GDM1 (cell line): ENCODE data around the gene CACNA1D.

Experiments used
- DNase-seq: peaks from one replicate; lab custom pipeline; 2025; lab: John Stamatoyannopoulos, UW

The CACNA1D gene

DNA sequence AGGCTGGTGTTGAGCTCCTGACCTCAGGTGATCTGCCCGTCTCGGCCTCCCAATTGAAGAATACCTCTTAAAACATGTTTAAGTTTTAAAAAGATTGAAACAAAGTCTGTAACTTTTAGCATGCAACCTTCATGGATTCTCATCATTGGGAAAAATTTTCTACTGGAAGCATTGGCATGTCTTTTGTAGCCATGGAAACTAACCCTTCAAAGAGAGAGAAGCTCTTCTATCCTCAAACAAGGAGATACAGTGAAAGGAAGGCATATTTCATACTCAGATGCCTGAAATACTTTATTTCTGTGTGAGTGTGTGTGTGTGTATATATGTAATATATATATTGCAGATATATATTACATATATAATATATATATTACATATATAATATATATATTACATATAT is 196.9 kb downstream of the CACNA1D start:
- no peak for DNase-seq

DNA sequence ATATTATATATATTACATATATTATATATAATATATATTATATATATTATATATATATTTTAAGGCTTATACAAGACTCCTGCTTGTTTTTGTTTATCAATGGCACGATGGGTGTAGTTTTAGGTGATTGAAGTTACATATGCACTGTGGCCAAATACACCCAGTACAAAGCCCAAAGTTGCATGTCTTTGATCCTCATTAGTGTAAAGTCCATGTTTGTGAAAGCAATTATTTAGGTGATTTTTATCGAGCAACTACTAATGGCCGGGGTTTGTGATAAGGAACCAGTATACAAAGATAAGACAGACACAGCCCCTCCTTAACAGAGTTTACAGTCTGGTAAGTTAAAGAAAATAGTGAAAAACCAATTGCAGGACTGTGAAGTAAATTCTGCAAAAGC is 197.5 kb downstream of the CACNA1D start:
- DNase-seq, result no peak

DNA sequence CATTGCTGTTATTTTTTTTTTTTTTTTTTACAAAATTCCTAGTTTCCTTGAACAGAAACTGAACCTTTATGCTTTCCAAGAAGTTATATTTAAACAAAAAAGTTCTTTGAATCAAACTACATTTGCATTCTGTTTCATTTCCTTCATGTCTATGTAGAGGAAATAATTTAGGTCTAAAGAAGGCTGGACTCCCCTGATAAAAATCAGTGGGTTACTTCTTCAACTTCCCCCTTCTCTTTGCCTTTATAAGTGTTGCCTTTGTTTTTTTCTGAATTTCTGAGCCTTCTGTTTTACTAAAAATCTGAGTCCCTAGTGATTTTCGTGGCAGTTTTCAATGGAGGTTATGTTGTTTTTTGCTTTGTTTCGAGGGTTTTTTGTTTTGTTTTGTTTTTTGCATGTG is 199.0 kb downstream of the CACNA1D start:
- no peak for DNase-seq

DNA sequence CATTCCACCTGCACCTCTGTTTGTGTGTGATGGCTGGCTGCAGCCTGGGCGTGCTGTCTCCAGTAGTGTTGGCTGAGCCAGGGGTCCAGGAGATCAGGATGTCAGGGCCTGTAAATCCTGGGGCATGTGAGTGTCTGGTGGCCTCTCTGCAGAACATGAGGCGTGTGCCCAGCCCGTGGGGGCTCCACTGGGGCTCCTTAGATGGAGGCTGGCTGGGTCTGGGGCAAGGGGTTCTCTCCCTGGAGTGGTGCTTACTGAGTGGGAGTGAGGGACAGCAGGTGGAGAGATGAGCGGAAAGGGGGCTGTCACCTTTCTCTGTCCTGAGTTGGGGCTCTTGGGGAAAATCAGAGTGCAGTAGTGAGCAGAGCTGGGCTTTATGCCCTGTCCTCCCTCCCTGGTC is 199.6 kb downstream of the CACNA1D start:
- DNase-seq, result no peak

DNA sequence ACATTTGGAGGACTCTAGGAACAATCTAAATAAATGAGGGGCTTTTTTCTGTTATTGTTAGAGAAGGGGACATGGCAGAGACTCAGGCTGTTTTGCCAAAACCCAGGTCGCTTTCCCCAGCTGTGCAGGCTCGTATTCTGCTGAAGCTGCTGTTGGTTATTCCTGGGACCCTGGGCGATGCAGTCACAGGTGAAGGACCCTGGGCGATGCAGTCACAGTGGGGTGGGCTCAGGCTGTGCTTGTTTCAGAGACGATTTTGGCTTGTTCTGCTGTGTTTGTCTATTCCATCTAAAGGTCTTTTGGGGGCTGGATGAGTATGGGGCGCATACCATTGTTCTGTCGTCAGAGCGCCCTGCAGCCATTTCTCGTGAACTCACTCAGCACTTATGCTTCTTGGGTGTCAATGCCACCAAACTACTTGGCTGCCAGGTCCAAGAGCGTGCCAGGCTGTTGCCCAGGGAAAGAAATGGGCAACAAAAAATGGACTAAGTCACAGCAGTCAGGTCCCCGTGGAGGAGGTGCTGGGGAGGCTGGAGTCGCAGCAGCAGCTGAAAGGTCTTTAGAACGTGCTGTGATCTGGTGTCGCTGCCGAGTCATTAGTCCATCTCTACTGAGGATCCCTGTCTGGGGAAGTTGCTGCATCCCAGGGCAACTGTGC is 200.4 kb downstream of the CACNA1D start:
- DNase-seq, result no peak

DNA sequence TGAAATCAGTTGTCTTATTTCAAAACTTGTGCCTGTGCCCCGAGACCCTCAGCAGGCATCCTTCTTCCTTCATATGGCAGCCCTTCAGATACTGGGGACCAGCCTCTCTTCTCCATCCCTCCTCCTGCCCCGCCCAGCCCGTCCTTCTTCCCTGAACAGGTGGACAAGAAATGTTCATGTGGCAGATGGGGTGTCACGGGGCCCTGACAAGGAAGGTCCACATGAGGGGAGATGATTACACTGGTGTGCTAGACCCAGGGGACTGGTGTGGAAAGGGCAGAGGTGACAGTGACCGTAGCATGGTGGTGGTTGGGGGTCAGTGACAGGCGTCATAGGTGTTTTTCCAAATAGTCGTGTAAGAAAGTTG is 200.9 kb downstream of the CACNA1D start:
- no peak for DNase-seq

DNA sequence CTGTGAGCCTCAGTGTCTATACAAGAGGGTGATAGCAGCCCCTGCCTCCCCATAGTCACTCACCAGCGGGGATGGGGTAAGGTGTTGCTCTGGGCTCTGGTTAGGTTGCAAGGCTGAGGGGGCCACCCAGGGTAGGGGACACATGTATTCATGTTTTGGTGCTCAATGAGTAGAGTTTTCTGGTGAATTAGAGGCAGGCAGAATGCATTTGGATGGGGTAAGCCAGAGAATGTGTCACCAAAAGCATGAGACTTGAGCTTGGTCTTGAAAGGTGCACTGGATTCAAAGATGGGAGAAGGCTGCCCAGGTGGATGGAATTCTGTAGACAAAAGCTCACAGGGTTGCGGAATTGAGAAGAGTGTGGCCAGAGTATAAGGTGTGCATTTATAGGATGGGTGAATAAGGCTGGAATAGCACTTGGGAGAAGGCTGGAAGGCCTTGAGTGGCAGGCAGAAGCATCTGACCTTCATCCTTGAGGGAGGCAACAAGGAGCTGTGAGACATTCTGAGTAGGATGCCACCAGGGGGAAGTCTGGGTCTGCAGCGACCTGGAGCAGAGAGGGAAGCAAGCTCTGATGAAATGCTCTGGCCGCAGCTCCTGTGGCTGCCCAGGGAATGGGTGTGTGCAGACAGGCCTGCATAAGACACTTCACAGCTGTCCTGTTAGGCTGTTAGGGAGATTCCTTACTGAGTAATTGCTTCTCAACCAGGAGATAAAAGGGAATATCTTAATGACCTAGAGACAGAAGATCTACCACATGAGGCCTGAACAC is 202.2 kb downstream of the CACNA1D start:
- DNase-seq, result no peak

DNA sequence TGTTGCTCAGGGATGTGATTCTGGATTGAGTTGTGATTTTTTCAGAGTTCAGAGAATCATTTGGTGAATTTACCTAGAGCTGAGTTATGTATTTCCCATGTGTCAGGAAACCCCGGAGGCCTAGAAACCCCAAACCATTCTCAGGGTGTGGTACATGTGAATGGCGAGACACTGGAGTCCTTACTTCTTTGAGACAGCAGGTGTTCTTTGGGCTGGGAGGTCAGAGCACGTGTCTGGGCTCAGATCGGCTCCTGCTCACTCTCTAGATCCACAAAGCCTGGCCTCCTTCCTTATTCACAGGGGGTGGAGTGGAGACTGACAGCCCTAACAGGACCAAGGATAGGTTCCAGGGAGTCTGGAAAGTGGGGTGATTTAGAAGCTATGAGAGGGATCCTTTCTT is 206.0 kb downstream of the CACNA1D start:
- no peak for DNase-seq

DNA sequence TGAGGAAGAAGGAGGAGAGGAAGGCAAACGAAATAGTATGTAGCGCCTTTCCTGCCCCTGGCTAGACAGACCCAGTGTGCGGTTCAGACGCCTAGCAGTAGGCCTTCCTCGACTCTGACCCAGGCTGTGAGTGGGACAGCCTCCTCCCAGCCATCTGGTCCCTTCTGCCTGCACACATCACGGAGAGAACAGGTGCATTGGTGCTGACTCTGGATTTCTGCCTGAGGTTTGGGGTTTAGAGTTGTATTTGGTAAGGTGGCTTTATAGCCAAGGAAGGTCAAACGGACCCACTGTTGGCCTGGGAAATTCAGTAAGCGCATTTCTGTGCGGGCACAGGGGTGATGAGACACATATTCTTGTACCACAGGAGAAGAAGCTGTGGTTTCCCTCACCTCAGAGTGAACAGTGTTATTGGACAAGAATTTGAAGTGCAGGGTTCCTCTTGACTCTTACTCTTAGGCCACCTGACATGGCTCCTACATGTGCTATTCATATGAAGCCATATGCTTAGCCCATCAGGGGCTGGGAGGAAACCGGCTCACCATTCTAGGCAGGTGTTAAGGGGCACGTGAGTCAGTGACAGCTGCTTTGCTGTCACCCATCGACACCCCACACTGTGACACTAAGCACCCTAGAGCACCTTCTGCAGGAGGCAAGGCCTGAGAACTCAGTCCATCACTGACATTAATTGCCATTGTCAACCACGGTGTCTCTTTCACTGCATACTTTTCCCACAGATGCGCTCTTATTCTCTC is 208.5 kb downstream of the CACNA1D start:
- no peak for DNase-seq

DNA sequence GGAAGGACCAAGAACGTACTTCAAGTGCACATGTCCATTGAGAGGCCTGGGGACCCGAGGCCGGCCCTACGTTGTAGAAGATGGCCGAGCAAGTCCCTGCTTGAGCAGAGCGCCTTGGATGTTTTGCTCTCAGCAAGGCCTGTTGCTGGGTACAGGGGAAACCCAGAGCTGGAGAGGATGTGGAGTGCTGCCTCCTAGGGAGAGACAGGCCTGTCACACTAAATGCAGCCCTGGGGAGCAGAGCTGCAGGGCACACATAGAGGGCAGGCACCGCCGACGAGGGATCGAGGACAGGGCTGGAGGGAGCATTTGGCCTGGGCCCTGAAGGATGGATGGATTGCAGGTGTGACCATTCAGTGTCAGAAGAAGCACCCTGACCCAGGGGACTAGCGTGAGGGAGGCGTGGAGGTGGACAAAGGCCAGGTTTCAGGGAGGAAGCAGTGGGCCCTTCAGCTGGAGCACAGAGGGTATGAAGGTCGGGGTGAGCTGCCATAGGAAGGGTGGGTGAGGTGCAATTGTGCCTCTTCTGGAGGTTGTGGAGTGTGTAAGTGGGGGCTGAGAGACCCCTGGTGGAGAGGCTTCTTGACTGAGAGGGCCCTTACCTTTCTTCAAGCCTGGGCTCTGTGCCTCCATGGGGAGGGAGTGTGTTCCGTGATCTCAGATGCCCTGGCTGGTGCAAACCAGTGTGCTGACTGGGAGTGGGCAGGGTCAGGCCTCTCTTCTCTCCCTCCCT is 209.4 kb downstream of the CACNA1D start:
- no peak for DNase-seq

DNA sequence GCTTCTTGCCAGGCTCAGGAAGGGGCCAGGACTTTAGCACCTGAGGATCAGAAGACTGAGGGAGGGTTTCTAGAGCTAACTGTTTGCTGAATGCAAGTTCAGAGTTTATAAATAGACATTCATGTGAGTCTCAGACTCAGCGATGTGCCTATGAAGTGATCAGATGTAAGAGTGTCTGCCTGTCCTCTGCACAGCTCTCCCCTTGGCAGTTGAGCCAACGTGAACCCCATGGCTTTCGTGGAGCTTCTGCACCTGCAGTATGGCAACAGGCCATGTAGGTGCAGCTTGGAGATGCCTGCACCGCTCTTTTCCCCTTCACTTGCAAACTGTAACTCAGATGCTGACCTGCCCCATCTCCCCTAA is 209.9 kb downstream of the CACNA1D start:
- DNase-seq, result no peak

DNA sequence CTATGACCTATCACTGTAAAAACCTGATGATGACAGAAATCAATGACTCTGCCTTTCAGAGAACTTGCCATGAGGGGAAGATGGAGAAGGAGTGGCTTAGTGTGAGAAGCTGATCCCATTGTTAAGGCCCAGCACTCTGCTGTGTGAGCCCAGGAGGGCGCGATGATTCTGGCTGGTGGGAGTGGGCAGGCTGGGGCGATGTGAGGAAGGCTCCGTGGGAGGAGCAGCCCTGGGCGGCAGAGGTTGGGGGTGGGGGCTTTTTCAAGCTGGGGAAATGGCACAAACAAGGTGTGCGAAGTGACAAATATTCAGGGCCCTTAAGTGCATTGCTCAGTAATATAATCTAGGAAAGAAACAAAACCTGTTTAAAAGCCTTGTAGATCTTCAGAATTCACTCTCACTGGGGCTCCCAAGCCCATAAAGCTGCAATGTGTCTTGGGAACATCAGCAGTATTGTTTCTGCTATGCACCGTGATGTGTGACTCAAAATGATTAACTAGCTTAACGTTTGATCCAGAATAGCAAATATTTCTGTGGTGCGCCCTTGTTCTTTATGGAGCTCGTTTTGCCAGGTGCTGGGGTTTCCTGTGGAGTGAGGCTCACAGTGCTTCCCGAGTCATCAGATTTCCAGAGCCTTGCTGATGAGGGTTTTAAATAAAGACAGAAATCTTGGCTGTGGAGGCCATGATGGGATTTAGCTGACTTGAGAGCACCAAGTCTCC is 210.8 kb downstream of the CACNA1D start:
- DNase-seq, result no peak

DNA sequence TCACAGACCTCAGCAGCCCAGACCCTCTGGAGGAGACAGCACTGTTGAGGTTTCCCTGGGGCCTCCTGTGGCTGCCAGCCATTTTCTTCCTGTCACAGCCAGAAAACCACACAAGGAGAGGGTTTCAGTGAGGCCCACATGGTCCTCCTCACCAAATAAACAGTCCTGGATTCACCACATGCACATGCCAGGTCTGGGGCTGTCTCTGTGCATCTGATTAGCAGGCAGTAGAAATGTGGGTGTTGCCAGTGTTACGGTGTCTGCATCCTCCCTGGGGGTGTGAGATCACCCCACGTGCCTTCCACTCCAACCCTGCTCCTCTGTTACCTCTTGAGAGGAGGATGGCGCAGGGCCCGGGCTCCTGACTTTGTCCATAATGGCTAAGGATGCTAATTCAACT is 211.4 kb downstream of the CACNA1D start:
- DNase-seq, result peak; percentile 26

DNA sequence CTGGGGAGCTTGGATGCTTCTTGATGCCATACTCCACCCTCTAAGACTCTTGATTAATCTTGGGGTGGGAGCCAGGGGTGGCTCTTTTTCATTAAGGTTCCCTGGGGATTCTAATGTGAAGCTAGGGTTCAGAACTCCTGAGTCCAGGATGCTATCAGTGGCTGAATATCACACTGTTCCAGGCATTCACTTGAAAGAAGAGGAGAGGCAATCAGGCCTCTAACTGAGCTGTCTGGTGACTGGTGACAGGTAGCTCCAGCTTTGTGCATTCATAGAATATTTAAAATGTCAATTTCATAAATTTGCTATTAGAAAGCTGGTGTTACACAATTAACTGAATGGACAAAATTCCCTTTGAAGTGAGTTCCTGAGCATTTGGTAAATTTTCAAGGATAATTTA is 212.8 kb downstream of the CACNA1D start:
- no peak for DNase-seq

DNA sequence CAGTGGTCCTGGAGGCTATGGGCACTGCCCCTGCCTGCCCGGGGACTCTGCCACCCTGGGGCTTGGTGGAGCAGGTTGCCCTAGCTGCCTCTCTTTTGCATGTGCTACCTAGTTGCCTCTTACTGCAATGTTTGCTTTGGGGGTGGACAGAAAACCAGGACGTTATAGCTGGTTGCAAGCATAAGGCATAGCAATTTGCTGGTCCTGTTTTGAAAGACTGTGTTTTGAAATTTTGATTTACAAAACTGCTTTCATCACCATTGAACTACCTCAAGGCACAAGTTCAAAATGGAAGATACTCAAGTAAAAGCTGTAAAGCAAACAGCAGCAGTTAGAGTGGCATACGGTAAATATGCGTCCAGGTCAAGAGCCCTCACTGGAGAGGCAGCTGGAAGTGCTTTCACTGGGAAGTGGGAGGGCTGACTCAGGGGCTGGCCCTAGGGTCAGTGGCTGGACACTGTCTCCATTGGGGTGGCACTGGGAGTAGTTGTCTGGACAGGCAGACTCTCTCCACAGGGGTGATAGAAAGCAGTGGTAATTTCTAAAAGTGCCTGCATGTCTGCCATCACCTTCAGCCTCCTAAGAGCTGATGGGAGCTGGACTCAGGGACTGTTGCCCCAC is 213.7 kb downstream of the CACNA1D start:
- no peak for DNase-seq

DNA sequence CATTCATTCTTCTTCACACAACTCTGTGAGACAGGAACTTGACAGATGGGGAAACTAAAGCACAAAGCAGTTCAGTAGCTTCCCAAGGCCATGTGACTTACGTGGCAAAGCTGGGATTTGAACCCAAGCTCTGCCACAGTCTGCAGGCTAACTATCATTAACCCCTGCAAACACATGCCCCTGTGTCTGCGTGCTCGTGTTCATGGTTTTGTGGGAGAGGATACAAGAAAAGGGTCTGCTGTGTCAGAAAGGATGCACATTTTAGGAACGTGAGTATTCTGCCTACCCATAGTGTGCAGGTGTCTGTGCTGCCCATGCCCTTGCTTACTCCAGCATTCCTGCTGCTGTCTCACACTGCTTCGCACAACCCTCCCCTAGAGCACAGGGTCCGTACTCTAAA is 214.8 kb downstream of the CACNA1D start:
- no peak for DNase-seq

DNA sequence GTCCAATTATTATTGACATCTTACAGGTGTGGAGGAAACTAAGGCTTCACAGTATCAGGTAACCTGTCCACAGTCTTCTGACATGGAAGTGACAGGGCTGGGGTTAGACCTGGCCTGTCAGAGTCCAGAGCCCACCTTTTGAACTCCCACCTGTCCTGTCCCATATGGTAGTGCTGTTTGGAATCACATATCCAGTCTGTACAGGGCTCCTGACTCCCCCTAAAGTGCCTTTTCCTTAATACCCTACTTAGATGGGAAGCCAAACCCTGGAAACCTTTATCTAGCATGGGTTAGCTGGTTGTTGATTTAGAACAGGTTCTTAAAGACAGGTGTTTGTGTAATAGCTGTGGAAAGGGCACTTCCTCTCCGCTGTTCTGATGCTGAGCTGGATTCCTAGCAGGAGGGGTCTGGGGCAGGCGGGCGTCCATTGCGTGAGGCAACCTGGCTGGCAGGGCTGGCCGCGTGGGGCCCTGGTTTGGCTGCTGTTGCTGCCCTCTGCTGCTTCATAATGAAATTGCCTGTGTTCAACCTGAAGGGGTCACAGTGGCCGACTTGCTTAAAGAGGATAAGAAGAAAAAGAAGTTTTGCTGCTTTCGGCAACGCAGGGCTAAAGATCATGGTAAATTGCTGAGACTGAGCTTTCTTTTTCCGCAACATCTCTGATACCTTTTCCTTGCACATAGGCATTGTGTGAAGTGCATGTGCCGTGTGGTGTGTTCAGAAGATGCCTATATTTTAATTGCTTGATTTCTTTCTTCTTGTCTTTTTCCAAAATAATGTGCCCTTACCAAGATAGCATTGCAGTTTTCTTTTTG is 215.7 kb downstream of the CACNA1D start:
- DNase-seq, result peak; percentile 60

DNA sequence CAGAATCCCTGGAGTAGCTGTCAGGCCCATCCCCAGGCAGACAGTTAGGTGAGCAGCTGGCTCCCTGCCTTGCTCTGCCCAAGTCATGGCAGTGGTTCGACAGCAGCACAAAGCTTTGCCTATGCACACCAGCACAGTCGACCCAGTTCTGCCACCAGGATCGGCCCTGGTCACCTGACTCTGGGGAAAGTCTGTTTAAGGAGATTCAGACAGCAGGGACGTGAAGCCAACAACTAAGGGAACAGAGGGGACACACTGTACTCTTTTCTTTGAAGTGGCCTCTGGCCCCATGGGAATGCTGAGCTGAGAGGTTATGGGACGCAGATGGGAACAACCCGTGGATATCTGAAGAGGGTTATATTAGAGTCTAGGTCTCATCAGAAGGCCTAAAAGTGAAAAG is 217.0 kb downstream of the CACNA1D start:
- no peak for DNase-seq

DNA sequence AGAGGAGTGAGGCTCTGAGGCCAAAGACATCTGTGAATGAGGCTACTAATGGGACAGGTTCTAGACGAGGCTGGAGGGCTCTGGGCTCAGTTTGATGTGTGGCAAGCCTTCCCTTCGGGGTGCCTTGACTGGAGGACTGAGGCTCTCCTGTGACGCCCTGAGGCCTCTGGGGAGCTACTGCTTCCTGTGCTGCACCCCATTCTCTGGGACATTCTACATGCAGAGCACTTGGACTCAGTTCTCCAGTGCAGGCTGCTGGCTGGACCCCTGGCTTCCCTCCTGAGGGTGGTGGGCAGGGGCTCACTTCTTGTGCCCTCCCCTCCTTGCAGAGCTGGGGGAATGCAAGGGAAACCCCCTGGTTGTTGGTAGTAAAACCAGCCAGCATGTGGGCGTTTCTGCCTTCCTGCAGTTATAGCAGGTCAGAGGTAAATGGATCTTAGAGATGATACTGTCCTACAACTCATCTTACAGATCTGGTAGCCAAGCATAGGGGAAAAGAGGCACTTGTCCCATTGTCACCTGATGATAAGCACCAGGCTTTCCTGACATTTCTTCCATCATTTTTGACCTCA is 218.5 kb downstream of the CACNA1D start:
- DNase-seq, result no peak

DNA sequence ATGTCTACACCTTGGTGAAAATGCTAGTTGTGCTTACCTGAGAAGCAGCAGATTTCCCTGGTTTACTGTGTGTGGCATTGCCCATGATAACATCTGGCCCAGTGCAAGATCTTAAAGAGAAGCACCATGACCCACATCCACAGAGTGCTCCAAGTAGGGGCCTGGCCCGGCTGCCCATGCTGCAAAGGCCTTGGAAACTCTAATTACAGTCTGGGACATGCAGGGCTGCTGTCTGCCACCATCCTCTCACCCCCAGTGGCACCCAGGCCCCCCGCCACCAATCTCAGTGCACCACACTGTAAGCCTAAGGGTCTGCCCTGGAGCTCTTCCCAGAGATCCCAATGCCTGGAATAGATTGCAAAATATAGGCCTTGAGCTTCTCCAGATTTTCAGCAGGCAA is 219.2 kb downstream of the CACNA1D start:
- no peak for DNase-seq
